ENCODE data around the gene HECTD4.

GRCh38 chr12:112275207-112275606 is 107.0 kb downstream of the HECTD4 start:
- no peak for TF ChIP-seq SMC3 (conservative IDR thresholded peaks at IDR 0.05; ENCODE audit: poor library complexity)
- no peak for TF ChIP-seq POLR2AphosphoS5 (IDR thresholded peaks at IDR 0.05)
- no peak for TF ChIP-seq CTCF (IDR thresholded peaks at IDR 0.05; ENCODE audit: poor library complexity, severe bottlenecking)
- TF ChIP-seq EZH2 (IDR thresholded peaks at IDR 0.05; ENCODE audit: borderline replicate concordance, insufficient read depth, low read length, poor library complexity, severe bottlenecking), result no peak
- TF ChIP-seq EP300 (conservative IDR thresholded peaks at IDR 0.05; ENCODE audit: poor library complexity, severe bottlenecking), result no peak
- no peak for TF ChIP-seq RAD21 (conservative IDR thresholded peaks at IDR 0.05)
- no peak for TF ChIP-seq TAF1 (IDR thresholded peaks at IDR 0.05; ENCODE audit: low read depth)
- no peak for TF ChIP-seq REST (IDR thresholded peaks at IDR 0.05; ENCODE audit: borderline replicate concordance)

Measured in neural cell (in vitro differentiated cells).